Right lobe of liver (tissue), 4 donors: ENCODE data around the gene PEPD.

Source experiments
- CTCF ChIP-seq, 4 donors: fragments of 200-600 bp in 3 of 4; fragments of 450-650 bp in 1 of 4; IDR thresholded peaks; one replicate each; pipeline versions ENCODE4 v1.5.1 to v1.8.0; 2016 to 2022; ENCODE audit warnings: antibody characterized with exemption in 4 of 4, mild to moderate bottlenecking in 2 of 4
- POLR2A ChIP-seq: fragments of 450-650 bp; IDR thresholded peaks from one replicate; pipeline ENCODE4 v1.6.1; 2017; ENCODE audit warnings: antibody characterized with exemption, mild to moderate bottlenecking
- donor health status: DM: no; HTN: no; CAD: no.
- donor health status: DM: no; HTN: no; CAD: no.
- donor health status: DM: no; HTN: yes; CAD: no.

DNA sequence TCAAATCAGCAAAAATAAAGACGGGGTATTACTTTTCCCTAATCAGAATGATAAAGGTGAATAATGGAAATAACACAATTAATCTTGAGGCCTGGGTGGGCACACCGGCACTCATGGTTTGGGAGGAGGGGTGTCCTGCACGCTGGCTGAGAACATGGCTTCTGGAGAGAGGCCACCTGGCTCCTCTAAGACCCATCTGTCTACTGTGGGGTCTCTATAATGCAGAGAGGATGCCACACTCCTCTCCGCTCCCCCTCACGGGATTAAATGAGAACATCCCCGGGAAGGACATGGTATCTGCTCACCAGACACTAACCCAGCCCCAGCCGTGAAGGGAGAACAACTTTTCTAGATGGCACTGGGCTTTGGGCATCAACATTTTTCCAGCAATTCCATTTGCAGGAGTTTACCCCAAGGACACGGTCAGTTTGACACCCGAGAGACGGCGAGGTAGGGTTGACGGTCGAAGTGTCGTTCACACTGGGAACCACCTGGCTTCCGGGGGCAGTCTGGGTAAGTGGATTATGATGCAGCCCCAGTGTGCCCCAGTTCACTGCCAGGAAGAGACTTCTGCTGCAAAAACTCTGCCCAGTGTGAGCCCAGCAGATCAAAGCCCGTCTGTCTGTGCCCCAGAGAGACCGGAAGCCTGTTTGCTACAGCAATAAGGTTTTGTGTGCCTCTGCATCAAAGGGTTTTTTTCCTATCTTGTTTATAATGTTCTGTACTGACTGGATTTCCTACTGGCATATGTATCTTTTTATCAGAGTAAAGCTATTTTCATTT, 91.5 kb downstream of the PEPD start:
- TF ChIP-seq CTCF (IDR thresholded peaks at IDR 0.05): no peak
- no peak for TF ChIP-seq POLR2A
